ENCODE results near the gene NGEF.

- TF ChIP-seq, protein P1, sequence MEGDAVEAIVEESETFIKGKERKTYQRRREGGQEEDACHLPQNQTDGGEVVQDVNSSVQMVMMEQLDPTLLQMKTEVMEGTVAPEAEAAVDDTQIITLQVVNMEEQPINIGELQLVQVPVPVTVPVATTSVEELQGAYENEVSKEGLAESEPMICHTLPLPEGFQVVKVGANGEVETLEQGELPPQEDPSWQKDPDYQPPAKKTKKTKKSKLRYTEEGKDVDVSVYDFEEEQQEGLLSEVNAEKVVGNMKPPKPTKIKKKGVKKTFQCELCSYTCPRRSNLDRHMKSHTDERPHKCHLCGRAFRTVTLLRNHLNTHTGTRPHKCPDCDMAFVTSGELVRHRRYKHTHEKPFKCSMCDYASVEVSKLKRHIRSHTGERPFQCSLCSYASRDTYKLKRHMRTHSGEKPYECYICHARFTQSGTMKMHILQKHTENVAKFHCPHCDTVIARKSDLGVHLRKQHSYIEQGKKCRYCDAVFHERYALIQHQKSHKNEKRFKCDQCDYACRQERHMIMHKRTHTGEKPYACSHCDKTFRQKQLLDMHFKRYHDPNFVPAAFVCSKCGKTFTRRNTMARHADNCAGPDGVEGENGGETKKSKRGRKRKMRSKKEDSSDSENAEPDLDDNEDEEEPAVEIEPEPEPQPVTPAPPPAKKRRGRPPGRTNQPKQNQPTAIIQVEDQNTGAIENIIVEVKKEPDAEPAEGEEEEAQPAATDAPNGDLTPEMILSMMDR (IDR thresholded peaks at IDR 0.05), result no peak
- no peak for TF ChIP-seq EZH2 (IDR thresholded peaks at IDR 0.05)
Measured at GRCh38 chr2:232960862-232961261, 52.2 kb downstream of the NGEF start.

Measured in neural progenitor cell (in vitro differentiated cells).